RPMI8226 (cell line): Measurements from ENCODE around the gene RETREG1.
"Not testable (repeated sequence)": the region's sequence is repeated elsewhere in the genome, so short reads cannot be mapped to it uniquely, and the experiment has no call there.

ENCODE experiments used
- DNase-seq: peaks from one replicate; pipeline ENCODE4 v3.0.0-alpha.2; 2015

The RETREG1 gene

DNA sequence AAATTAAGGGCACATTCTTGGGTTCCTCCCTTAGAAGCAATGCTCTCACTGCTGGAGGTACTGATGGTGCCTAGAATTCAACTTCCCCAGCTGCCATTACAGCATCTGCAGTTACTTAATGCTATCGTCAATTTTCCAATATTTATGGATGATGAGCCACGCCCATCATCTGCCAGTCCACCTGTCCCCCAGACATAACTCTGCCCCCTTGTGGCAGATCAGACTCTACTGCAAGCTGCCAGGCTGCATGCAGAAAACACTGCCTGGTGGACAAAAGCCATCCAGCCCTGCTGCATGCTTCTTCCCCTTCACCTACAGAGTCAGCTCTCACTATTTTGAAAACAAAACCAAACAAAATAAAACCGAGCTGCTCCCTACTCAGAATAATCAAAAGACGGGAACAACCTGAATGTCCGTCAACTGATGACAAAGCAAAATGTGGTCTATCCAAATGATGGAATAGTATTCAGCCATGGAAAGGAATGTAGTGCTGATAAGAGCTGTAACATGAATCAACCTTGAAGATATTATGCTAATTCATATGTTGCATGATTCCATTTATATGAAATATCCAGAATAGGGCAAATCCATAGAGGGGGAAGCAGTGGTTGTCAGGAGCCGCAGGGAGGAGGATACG is 66.4 kb downstream of the RETREG1 start:
- DNase-seq = peak; percentile 59

DNA sequence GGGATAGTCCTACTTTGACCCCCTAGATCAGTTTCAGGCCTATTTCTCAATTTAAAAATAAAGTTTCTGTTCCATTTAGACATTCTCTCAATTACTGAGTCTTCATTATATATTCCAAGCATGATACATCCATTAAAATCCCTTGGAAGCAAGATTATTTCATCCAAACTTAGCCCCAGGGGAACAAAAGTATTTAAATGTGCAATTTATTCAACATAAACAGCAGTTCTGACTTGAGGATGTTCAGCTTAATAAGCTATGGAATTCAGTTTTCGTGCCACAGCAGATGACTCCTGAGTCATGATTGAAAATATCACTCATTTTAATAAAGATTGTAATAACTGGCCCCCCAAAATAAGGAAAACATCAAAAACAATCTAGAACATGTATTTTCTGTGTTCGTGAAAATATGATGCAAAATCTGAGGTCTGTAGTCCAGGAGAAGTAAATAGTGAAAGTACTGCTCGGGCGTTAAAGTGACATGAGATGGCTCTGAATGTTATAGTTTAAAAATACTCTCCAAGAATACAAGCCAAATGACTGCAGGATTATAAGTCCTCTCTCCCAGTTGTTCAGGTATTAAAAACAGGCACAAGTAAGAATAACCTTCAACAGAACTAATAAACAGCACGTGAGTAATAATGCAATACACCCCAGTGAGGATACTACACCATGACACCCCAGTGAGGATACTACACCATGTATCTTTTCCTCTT is 67.1 kb downstream of the RETREG1 start:
- no peak for DNase-seq

- DNase-seq = no peak
Observed at GRCh38 chr5:16548812-16549211, 68.0 kb downstream of the RETREG1 start.

DNA sequence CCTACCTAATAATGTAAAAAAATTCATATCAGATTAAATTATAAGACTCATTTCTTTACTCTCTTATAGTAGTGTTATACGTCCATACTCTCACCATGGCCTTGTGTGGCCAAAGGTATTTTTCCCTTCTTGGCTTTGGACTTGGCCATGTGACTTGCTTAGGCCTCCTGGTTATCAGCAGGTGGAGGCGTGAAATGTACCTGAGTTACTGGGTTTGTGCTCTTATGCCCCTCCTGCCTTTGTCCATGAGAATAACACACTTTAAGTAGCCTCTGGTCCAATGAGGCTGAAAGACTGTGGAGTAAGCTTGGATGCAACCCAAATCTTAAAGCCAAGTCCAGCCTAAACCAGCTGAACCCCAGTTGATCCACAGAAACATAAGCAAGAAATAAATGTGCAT is 68.7 kb downstream of the RETREG1 start:
- no peak for DNase-seq

- no peak for DNase-seq
Observed at GRCh38 chr5:16547200-16547842, 69.5 kb downstream of the RETREG1 start.

- DNase-seq = no peak
Observed at GRCh38 chr5:16546732-16547131, 70.1 kb downstream of the RETREG1 start.

GRCh38 chr5:16544607-16545374 is 72.0 kb downstream of the RETREG1 start:
- DNase-seq = no peak

DNA sequence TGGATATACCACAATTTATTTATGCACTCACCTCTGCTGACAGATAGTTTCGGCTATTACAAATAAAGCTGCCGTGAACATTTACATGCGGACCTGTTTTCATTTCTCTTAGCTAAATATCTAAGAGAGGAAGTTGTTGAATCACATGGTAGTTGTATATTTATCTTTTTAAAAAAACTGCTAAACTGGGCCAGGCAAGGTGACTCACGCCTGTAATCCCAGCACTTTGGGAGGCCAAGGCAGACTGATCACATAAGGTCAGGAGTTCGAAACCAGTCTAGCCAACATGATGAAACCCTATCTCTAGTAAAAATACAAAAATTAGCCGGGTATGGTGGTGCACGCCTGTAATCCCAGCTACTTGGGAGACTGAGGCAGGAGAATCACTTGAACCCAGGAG is 73.6 kb downstream of the RETREG1 start:
- not testable (repeated sequence) for DNase-seq

DNA sequence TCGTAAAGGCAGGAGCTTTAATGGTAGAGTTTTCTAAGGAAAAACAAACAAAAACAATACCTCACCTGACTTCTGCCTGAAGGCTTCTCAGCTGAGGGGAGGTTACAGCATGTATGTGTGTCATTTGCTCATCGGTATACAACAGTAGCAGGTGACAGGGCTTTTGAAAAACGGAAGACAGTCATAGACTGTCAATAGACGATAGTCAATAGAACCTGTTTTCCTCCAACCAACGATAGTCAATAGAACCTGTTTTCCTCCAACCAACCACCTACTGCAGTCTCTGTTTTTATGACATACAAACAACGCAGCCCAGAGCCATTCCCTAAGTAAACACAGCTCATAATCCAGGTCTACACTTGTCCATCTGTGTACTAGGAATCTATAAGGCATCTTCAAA is 74.6 kb downstream of the RETREG1 start:
- no peak for DNase-seq

GRCh38 chr5:16541592-16541991 is 75.2 kb downstream of the RETREG1 start:
- DNase-seq = not testable (repeated sequence)

GRCh38 chr5:16540421-16540820 is 76.4 kb downstream of the RETREG1 start:
- DNase-seq = no peak

GRCh38 chr5:16539169-16539666 is 77.6 kb downstream of the RETREG1 start:
- DNase-seq = no peak

GRCh38 chr5:16538006-16538405 is 78.8 kb downstream of the RETREG1 start:
- no peak for DNase-seq

- DNase-seq = no peak
Observed at GRCh38 chr5:16536818-16537217, 80.0 kb downstream of the RETREG1 start.

DNA sequence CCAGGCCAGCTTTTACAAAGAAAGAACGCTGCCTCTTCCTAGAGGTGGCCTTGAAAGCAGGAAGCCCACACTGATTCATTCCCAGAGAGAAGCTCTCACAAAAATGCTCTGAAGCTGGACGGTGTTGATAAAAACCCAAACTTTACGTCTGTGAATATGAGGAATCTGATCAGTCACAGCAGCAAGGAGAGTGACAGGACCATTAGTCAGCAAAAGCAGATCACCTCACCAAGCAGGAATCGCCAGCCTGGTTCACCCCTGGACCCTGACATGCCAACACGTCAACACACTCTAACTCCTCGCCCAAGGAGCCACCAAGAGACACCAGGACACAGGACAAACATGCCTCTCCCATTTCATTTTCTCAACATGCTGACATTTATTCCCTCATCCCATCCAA is 80.6 kb downstream of the RETREG1 start:
- DNase-seq = no peak

GRCh38 chr5:16534280-16534679 is 82.5 kb downstream of the RETREG1 start:
- no peak for DNase-seq

GRCh38 chr5:16531063-16531648 is 85.6 kb downstream of the RETREG1 start:
- DNase-seq = no peak

- no peak for DNase-seq
Observed at GRCh38 chr5:16529306-16529705, 87.5 kb downstream of the RETREG1 start.

GRCh38 chr5:16528382-16529110 is 88.3 kb downstream of the RETREG1 start:
- no peak for DNase-seq

- DNase-seq = no peak
Observed at GRCh38 chr5:16525651-16526050, 91.1 kb downstream of the RETREG1 start.

DNA sequence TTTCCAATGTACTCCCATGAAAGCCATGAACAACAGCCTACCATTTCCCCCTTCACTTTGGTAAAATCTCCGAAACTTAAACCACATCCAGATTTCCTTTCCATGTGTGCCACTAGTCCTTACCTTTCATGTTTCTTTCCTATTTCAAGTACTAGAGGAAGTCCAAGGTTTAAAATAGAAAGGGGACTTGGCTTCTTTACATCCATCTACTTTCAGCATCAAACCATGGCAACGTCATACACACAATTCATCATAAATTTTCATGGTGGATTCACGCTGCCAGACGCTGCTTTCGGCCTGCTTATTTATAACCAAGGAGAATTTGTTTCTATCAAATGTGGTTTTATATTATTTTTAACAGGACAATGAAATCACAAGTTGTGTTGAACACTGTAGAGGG is 92.5 kb downstream of the RETREG1 start:
- no peak for DNase-seq
